ENCODE measurements around the gene CCSER2. TPM values are rescaled to one million over a fixed set of nuclear protein-coding genes. Genes with fewer than 3 reads are reported as not detected.

The CCSER2 gene
- total RNA-seq, 1 donor from 2014 or later, result 18.5 TPM

- H3K27ac ChIP-seq, result no peak overlapping the region
- no peaks in the 10 kb centered on the region for H3K4me1 ChIP-seq
- peaks cover 0 to 4% of the 10 kb centered on the region in 2 donors for H3K36me3 ChIP-seq
- intact Hi-C loops (cut with DNase I), result no loop called here
- TF ChIP-seq CTCF (IDR thresholded peaks at IDR 0.05), result no peak
- peaks cover 3 to 31% of the 10 kb centered on the region in 2 donors for H3K9me3 ChIP-seq
- H3K27me3 ChIP-seq, result no peaks in the 10 kb centered on the region
- no peak overlapping the region for H3K4me3 ChIP-seq
- no peak for DNase-seq (ENCODE audit: low spot score in 2 of 2)
These were observed 87.8 kb downstream of the CCSER2 start for GRCh38 chr10:84416245-84416555.

- TF ChIP-seq CTCF (IDR thresholded peaks at IDR 0.05), result no peak
These were observed 95.3 kb downstream of the CCSER2 start for GRCh38 chr10:84423719-84424118.

GRCh38 chr10:84424731-84425167 is 96.4 kb downstream of the CCSER2 start:
- Histone ChIP-seq H3K27ac (peak overlapping the region; percentile 73 to 85), H3K9me3 (no peaks in the 10 kb centered on the region), H3K4me3 (peak overlapping the region; percentile 36 to 38), H3K4me1 (peaks cover 0 to 23% of the 10 kb centered on the region in 2 donors), H3K27me3 (no peaks in the 10 kb centered on the region), H3K36me3 (peaks cover 0 to 3% of the 10 kb centered on the region in 2 donors)
- peak; percentile 71 to 94 for DNase-seq (ENCODE audit: low spot score in 2 of 2)
- intact Hi-C loops (cut with DNase I), result loop anchor here (2.0 to 5.0 kb wide), 3 partner anchors 96 to 287 kb away; partner anchors contain the start of genes CCSER2 and GHITM
- no peak for TF ChIP-seq CTCF (IDR thresholded peaks at IDR 0.05)

More at GRCh38 chr10:84423719-84424118, 95.3 kb downstream of the CCSER2 start:
- Histone ChIP-seq H3K4me3 (no peak overlapping the region), H3K27ac (peak overlapping the region; percentile 73 to 85), H3K27me3 (no peaks in the 10 kb centered on the region), H3K9me3 (no peaks in the 10 kb centered on the region), H3K4me1 (peaks cover 0 to 15% of the 10 kb centered on the region in 2 donors), H3K36me3 (peaks cover 0 to 3% of the 10 kb centered on the region in 2 donors)
- intact Hi-C loops (cut with DNase I), result loop anchor here (2.0 to 5.0 kb wide), 3 partner anchors 17 to 286 kb away; partner anchors contain the start of genes CCSER2 and GHITM
- DNase-seq (ENCODE audit: low spot score in 2 of 2), result no peak

- no peak overlapping the region for H3K4me3 ChIP-seq
- H3K36me3 ChIP-seq, result peaks cover 0 to 3% of the 10 kb centered on the region in 2 donors
- peaks cover 0 to 33% of the 10 kb centered on the region in 2 donors for H3K4me1 ChIP-seq
- intact Hi-C loops (cut with DNase I), result loop anchor here (5.0 kb wide), 1 partner anchor 109 kb away; no protein-coding TSS in a partner anchor
- no peak for DNase-seq (ENCODE audit: low spot score in 2 of 2)
- H3K9me3 ChIP-seq, result no peaks in the 10 kb centered on the region
- TF ChIP-seq CTCF (IDR thresholded peaks at IDR 0.05), result no peak
- H3K27me3 ChIP-seq, result no peaks in the 10 kb centered on the region
- no peak overlapping the region for H3K27ac ChIP-seq
These were observed 99.7 kb downstream of the CCSER2 start for GRCh38 chr10:84427903-84428650.

GRCh38 chr10:84428711-84429110 is 100.3 kb downstream of the CCSER2 start:
- H3K27me3 ChIP-seq, result no peaks in the 10 kb centered on the region
- peaks cover 0 to 3% of the 10 kb centered on the region in 2 donors for H3K36me3 ChIP-seq
- no peak overlapping the region for H3K4me3 ChIP-seq
- peaks cover 0 to 31% of the 10 kb centered on the region in 2 donors for H3K4me1 ChIP-seq
- no peak for DNase-seq (ENCODE audit: low spot score in 2 of 2)
- no peak for TF ChIP-seq CTCF (IDR thresholded peaks at IDR 0.05)
- no peaks in the 10 kb centered on the region for H3K9me3 ChIP-seq
- intact Hi-C loops (cut with DNase I), result loop anchor here (5.0 kb wide), 1 partner anchor 109 kb away; no protein-coding TSS in a partner anchor
- no peak overlapping the region for H3K27ac ChIP-seq
